HG02763 (cell line): ENCODE data around the gene PLXNA2.

ENCODE experiments used
- ATAC-seq: cut with Tn5 transposase; IDR thresholded peaks from one replicate; pipeline ENCODE4 v1.9.1; 2021; ENCODE audit warnings: mild to moderate bottlenecking, moderate library complexity; ENCODE audit not compliant: unreplicated experiment

The PLXNA2 gene

GRCh38 chr1:208101661-208102431, 142.3 kb downstream of the PLXNA2 start:
- no peak for ATAC-seq

- no peak for ATAC-seq
Observed at GRCh38 chr1:208100906-208101305, 143.3 kb downstream of the PLXNA2 start.

DNA sequence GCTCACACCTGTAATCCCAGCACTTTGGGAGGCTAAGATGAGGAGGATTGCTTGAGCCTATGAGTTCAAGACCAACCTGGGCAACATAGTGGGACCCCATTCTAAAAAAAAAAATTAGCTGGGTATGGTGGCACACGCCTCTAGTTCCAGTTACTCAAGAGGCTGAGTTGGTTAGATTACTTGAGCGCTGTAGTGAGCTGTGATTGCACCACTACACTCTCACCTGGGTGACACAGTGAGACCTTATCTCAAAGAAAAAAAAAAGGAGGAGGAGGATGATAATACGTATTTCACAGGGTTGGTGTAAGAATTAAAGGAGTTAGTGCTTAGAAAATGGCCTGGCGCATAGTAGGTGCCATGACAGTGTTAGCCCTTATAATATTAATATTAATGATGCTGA, 144.1 kb downstream of the PLXNA2 start:
- ATAC-seq = no peak

DNA sequence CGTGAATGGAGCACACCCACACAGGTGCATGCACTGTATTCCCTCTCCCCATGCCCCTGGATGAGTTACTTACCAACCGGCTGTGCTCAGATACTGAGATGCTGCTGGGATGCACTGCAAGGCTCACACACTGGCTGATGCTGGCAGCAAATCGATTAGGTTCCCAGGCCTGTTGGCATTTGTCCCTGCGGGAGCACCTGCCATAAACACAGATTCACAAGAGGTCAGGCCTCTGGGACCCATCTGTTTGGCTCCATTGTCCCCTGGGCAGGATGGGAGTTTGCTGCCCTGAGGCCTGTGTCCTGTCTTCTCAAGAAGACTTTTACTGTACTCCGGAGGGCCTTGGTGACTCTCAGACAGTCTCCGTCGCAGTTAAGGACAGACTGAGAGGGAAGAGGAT, 145.4 kb downstream of the PLXNA2 start:
- no peak for ATAC-seq

- ATAC-seq = no peak
Observed at GRCh38 chr1:208093754-208094719, 150.1 kb downstream of the PLXNA2 start.

- ATAC-seq = no peak
Observed at GRCh38 chr1:208093046-208093445, 151.1 kb downstream of the PLXNA2 start.

GRCh38 chr1:208090388-208091301, 153.5 kb downstream of the PLXNA2 start:
- no peak for ATAC-seq

DNA sequence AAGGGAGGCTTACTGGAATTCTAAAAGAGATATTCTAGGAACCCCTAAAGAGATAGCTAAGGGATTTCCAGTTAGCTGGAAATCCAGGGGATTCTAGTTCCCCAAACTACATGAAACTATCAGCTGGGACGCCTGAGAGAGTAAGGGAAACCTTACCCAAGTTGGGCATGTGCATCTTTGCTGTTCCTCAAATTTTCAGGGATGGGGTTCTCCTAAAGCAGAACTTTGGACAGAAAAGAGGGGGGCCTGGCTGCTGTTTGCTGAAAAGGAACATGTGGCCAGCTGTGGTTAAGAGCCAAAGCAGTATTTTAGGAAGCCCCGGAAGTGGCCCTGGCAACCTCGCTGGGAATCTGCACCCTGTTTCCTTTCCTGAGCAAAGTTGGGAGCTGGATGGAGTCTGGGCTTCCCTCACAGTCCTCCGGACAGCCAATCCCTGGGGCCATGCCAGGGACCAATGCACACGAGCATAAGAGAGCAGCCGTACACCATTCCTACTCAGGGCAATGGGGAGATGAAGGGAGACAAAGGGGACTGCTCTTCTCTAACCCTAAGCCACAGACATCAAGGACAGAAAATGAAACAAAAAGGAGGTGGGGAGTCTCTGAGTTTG, 154.3 kb downstream of the PLXNA2 start:
- no peak for ATAC-seq

- no peak for ATAC-seq
Observed at GRCh38 chr1:208089149-208089548, 155.0 kb downstream of the PLXNA2 start.

DNA sequence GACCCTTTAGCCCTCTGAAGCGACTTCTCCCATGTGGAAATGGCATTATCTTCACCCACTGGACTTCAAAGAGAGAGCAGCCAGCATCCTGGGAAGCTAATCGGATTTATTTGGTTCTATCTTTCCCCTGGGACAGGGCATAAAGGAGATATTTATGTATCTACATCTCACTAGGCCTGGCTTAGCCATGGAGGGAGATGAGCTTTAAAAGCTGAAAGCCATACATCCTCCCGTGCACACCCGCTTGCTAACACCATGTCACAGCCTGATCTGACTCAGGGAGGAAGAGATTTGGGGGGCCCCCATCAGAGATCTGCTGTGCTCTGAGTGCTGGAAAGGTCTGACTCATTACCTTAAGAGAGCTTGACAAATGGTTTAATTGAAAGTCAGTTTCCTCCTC, 155.9 kb downstream of the PLXNA2 start:
- no peak for ATAC-seq

DNA sequence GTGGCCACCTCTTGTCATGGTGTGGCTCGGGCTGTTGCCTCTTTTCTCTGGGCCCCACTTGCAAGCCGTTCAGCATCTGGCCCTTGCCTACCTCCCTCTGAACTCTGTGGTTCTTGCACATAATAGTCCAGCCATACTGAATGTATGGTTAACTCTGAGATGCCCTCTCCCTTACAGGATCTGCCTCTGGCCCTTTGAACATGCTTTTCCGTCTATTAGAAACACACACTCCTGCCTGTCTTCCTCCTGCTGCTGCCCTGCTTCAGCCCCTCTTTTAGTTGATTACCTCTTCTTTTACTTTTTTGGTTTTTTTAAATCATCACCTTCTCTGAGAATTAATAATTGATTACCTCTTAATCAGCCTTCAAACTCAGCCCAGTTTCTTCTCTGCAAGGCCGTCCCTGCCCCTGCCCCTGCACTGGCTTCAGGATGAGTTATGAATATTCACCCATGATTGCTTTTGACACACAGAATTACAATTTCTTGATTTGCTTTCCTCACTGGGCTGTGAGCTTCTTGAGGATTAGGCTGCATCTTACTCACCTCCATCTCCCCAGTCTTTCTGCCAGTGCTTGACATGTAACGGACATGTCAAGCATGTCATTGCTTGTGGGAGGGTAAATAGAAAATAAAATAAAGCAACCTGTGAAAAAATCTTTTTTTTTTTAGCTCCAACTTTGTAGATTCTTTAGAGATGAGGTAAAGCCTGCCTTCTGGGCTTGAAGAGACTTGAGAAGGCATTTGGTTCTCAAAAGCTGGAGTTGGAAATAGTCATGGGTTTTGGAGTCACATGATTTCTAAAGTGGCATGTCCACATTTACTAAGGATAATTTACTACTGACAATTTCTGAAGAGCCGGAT, 158.3 kb downstream of the PLXNA2 start:
- ATAC-seq = no peak

DNA sequence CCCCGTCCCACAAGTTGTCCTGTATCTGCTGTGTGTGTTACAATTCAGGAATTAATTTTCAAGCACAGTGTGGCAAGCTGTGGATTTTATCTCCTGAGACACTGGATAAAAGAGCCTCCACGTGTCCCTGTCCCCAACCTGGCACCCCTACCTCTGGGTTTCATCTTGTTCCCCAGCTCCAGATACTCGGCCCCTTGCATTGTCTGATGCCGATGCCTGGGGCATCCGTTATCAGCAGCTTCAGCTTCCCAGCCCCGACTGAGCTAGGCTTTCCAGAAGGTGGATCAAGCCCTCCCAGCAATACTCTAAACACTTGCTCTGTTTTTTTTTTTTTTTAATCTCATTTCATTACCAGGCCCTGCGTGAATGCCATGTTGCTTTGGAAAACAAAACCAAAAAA, 159.4 kb downstream of the PLXNA2 start:
- no peak for ATAC-seq

- ATAC-seq = no peak
Observed at GRCh38 chr1:208084220-208084619, 160.0 kb downstream of the PLXNA2 start.

DNA sequence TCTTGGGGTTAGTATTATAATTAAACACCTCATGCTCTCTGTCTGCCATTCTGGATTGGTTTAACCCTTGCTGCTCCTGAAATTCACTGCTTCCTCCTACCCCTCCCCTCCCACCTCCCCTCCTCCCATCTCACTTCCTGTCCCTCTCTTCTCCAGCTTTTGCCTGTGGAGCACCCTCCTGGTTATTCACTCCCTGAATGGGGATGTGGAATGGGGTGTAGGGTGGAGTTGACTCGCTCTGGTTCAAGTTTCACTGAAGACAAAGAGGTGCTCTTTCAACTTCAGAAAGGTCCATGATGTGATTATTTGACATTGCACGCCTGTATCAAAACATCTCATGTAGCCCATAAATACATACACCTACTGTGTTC, 160.5 kb downstream of the PLXNA2 start:
- no peak for ATAC-seq

- ATAC-seq = no peak
Observed at GRCh38 chr1:208083016-208083714, 161.0 kb downstream of the PLXNA2 start.

- ATAC-seq = no peak
Observed at GRCh38 chr1:208081972-208082371, 162.2 kb downstream of the PLXNA2 start.

- ATAC-seq = no peak
Observed at GRCh38 chr1:208080396-208081286, 163.5 kb downstream of the PLXNA2 start.

- ATAC-seq = no peak
Observed at GRCh38 chr1:208079161-208079560, 165.0 kb downstream of the PLXNA2 start.
